Psoas muscle (tissue), 8 donors: Measurements from ENCODE around the gene DNAJC3. TPM values are rescaled to one million over a fixed set of nuclear protein-coding genes. Genes with fewer than 3 reads are reported as not detected.

Experiments
- ATAC-seq, 4 donors: fragments of 200-7000 bp; cut with Tn5 transposase; one replicate each; pipeline ENCODE4 v1.9.1; 2020; ENCODE audit warnings: moderate library complexity in 3 of 4, mild to moderate bottlenecking in 2 of 4
- DNase-seq, 2 donors: peaks; one replicate each; pipeline ENCODE4 v3.0.0-alpha.2; 2020
- H3K27ac ChIP-seq: fragments of 200-600 bp; one replicate; pipeline ENCODE4 v1.8.0; 2022
- H3K27me3 ChIP-seq, 3 donors: fragments of 200-600 bp in 1 of 3; one replicate each; pipeline versions ENCODE4 v1.6.1 to v1.8.0; 2013 to 2022; ENCODE audit warnings: low read length in 2 of 3, mild to moderate bottlenecking in 2 of 3, moderate library complexity in 1 of 3; ENCODE audit not compliant: insufficient read depth in 3 of 3
- H3K36me3 ChIP-seq, 2 donors: fragments of 200-600 bp in 1 of 2; one replicate each; pipeline versions ENCODE4 v1.6.1 to v1.8.0; 2013 to 2022; ENCODE audit warnings: low read depth in 1 of 2, mild to moderate bottlenecking in 1 of 2, moderate library complexity in 1 of 2; ENCODE audit not compliant: insufficient read depth in 1 of 2
- H3K4me1 ChIP-seq: fragments of 200-600 bp; one replicate; pipeline ENCODE4 v1.8.0; 2022
- H3K4me3 ChIP-seq: fragments of 200-600 bp; one replicate; pipeline ENCODE4 v1.8.0; 2022; ENCODE audit warnings: mild to moderate bottlenecking
- H3K9me3 ChIP-seq: fragments of 200-600 bp; one replicate; pipeline ENCODE4 v1.8.0; 2022
- WGBS, 3 donors: extraction: QIAGEN DNeasy Blood & Tissue Kit; methylation state at CpG; one replicate each; pipeline versions ENCODE4 v1.1.6 to v1.1.7; 2013; 5-methylcytosine and 5-hydroxymethylcytosine counted together
- intact Hi-C, 2 donors: fragments of 100-400 bp; cut with DNase I; formaldehyde crosslinking; loops; one replicate each; pipeline versions ENCODE4 v1.11.0 to v1.14.2; 2022
- polyA plus RNA-seq, 3 donors: library from polyadenylated mRNA; stranded (reverse); fragments of 200-250 nt; gene quantifications; one replicate each; pipeline ENCODE4 v1.2.3, GENCODE V29; 2013
- total RNA-seq, 4 donors: library from RNA; stranded (reverse); fragmentation: NEBNext Ultra II Directional in 2 of 4; extraction: Animal tissue kit (Norgen Biotek cat#: 25700) in 2 of 4; gene quantifications; one replicate each; pipeline versions ENCODE4 v1.2.1 to v1.2.4, GENCODE V29; 2021 to 2023
- TF ChIP-seq, protein P1 (sequence below): fragments of 200-600 bp; IDR thresholded peaks from one replicate; pipeline ENCODE4 v1.8.0; 2022; ENCODE audit warnings: antibody characterized with exemption
- donor health status: healthy with polysubstance abuse.
- donor health status: DM: no; HTN: no; CAD: no; lungs with moderate emphysema.
- donor health status: Bipolar disorder and iron deficiency.
- donor health status: healthy.
- donor health status: DM: yes; HTN: yes; CAD: no.
- donor health status: DM: no; HTN: no; CAD: no.
- donor health status: DM: no; HTN: no; CAD: no.
- donor health status: DM: yes; HTN: yes; CAD: no.

Gene DNAJC3
- total and polyA plus RNA-seq, 7 donors: 7.9 to 19.6 (median 11.8) TPM

DNA sequence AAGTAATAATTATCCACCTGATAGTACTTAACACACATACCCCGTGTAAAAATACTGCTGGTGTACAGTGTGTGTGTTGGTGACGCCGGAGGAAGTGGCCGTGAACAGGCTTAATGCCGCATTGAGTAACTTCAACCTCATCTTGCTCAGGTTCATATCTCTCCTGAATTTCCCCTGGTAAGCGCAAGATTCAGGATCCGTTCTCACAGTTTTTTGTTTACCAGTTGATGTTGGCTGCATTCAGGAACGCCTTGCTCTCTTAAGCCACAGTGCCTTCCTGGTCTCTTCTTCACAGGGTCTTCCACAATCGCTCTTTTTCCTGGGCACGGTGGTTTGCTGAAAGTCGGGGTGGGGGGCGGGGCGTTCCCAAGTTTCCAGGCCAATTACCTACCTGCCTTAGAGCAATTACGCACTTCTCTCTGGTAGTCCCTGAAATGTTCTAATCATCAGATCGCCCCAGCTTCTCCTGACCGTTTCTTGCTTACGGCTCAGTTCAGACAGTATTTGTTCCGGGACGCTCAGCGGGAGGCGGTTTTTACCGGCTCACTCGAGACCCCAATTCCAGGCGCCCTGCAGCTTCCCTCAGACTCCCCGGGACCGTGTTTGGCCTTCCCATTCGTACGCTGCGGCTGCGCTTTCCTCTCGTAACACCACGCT is 706 bp upstream of the DNAJC3 start:
- Histone ChIP-seq H3K27me3 (no peaks in the 10 kb centered on the region), H3K4me1 (peaks cover 51% of the 10 kb centered on the region), H3K27ac (peak overlapping the region; percentile 97), H3K4me3 (peak overlapping the region; percentile 91), H3K9me3 (peaks cover 3% of the 10 kb centered on the region), H3K36me3 (peaks cover 0 to 3% of the 10 kb centered on the region in 2 donors)
- ATAC-seq (peak; percentile 28 to 49 (median 45)), DNase-seq (peak in 1 of 2 donors; percentile 57)
- intact Hi-C loops: loop anchor here in 1 of 2 donors (5.0 to 10.0 kb wide), 3 partner anchors 76 to 161 kb away; no protein-coding TSS in a partner anchor
- TF ChIP-seq, protein P1, sequence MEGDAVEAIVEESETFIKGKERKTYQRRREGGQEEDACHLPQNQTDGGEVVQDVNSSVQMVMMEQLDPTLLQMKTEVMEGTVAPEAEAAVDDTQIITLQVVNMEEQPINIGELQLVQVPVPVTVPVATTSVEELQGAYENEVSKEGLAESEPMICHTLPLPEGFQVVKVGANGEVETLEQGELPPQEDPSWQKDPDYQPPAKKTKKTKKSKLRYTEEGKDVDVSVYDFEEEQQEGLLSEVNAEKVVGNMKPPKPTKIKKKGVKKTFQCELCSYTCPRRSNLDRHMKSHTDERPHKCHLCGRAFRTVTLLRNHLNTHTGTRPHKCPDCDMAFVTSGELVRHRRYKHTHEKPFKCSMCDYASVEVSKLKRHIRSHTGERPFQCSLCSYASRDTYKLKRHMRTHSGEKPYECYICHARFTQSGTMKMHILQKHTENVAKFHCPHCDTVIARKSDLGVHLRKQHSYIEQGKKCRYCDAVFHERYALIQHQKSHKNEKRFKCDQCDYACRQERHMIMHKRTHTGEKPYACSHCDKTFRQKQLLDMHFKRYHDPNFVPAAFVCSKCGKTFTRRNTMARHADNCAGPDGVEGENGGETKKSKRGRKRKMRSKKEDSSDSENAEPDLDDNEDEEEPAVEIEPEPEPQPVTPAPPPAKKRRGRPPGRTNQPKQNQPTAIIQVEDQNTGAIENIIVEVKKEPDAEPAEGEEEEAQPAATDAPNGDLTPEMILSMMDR: no peak
- WGBS, 3 donors: 0 to 1% (median 0%) methylated on average over 32 of the region's 32 CpGs

DNA sequence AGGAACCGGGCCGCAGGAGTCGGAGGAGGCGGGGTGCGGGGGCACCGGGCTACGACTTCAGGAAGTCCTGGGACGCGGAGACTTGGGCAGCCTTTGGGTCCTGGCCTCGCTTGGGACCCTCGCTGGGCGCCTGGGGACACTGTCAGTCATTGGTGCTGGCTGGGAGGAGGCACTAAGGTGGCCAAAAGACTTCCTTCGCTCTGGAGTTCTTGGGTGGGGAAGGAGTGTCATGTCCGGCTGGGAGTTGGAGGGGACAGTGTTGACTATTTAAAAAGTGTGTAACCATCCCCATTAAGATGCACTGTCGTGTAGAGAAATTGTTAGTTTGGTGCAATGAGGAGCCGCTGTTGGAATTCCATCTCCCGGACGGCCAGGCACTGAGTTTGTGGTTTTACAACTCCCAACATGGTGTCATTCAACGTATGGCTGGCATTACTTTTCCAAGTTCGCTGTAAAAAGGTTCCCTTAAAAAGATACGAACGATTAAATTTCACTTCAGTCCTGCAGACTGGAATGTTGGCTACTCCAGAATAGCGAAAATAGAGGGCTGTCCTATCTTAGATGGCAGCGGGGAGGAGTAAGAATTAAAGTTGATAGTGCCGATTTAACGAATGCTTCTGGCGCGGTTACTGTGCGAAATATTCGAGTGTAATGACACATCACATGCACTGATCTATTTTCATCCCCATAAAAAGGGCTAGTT is 776 bp downstream of the DNAJC3 start:
- H3K4me1 ChIP-seq: peaks cover 66% of the 10 kb centered on the region
- H3K27me3 ChIP-seq: no peaks in the 10 kb centered on the region
- no peaks in the 10 kb centered on the region for H3K9me3 ChIP-seq
- H3K4me3 ChIP-seq: peak overlapping the region; percentile 91
- DNase-seq: no peak
- 0 to 1% (median 0%) methylated on average over 30 of the region's 30 CpGs for WGBS, 3 donors
- TF ChIP-seq, protein P1: no peak
- H3K36me3 ChIP-seq: no peaks in the 10 kb centered on the region
- peak in 3 of 4 donors; percentile 21 to 57 (median 25) for ATAC-seq
- peak overlapping the region; percentile 97 for H3K27ac ChIP-seq
- intact Hi-C loops: loop anchor here in 1 of 2 donors (5.0 to 10.0 kb wide), 3 partner anchors 75 to 160 kb away; no protein-coding TSS in a partner anchor

DNA sequence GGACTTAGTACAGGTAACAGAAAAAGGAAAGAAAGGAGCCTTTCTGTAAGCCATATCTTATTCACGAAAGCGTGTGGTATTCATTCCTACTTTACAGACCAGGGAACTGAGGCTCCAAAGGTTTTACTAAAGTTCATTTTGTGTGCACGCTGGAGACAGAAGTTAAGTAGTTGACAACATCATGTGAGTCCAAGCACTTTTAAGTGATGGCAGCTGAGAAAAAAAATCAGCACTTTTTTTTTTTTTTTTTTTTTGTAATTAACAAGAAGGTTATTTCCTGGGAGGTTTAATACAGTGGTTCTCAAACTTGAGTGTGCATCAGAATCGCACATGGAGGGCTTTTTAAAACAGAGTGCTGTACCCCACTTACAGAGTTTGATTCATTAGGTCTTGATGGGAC is 2.0 kb downstream of the DNAJC3 start:
- DNase-seq (no peak), ATAC-seq (no peak)
- Histone ChIP-seq H3K9me3 (no peaks in the 10 kb centered on the region), H3K27me3 (no peaks in the 10 kb centered on the region), H3K4me1 (peaks cover 64% of the 10 kb centered on the region), H3K27ac (peak overlapping the region; percentile 97), H3K4me3 (peak overlapping the region; percentile 91), H3K36me3 (no peaks in the 10 kb centered on the region)
- TF ChIP-seq, protein P1: no peak
- intact Hi-C loops: loop anchor here in 1 of 2 donors (5.0 to 10.0 kb wide), 3 partner anchors 73 to 158 kb away; no protein-coding TSS in a partner anchor
- 62 to 86% (median 65%) methylated on average over 4 of the region's 4 CpGs for WGBS, 3 donors

DNA sequence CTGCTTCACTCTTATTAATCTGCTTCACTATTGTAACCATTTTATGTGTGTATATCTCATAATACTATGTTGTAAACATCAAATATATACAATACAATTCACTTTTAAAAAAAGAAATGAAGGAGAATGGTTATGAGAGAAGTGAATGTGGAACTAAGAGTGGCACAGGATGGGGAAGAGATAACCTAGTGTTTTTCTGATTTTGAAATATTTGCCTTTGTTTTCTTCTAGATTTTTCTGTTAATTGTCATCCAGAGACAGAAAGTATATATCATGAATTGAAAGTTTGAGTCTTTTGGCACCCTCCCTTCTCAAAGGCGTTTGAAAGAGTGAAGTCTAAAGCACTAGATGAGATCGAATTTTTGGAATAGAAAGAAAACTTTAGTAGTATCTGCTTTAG is 2.8 kb downstream of the DNAJC3 start:
- H3K36me3 ChIP-seq: no peaks in the 10 kb centered on the region
- intact Hi-C loops: loop anchor here (5.0 to 10.0 kb wide), 4 partner anchors 68 to 158 kb away; no protein-coding TSS in a partner anchor
- H3K27ac ChIP-seq: no peak overlapping the region
- H3K4me1 ChIP-seq: peaks cover 62% of the 10 kb centered on the region
- TF ChIP-seq, protein P1: no peak
- no peaks in the 10 kb centered on the region for H3K27me3 ChIP-seq
- ATAC-seq (no peak), DNase-seq (no peak)
- peak overlapping the region; percentile 91 for H3K4me3 ChIP-seq
- H3K9me3 ChIP-seq: no peaks in the 10 kb centered on the region
- WGBS, 3 donors: 44 to 64% (median 50%) methylated on average over 2 of the region's 2 CpGs
